ENCODE measurements around the gene METTL2A.
"Not testable (repeated sequence)": the region's sequence is repeated elsewhere in the genome, so short reads cannot be mapped to it uniquely, and the experiment has no call there.

Gene METTL2A

DNA sequence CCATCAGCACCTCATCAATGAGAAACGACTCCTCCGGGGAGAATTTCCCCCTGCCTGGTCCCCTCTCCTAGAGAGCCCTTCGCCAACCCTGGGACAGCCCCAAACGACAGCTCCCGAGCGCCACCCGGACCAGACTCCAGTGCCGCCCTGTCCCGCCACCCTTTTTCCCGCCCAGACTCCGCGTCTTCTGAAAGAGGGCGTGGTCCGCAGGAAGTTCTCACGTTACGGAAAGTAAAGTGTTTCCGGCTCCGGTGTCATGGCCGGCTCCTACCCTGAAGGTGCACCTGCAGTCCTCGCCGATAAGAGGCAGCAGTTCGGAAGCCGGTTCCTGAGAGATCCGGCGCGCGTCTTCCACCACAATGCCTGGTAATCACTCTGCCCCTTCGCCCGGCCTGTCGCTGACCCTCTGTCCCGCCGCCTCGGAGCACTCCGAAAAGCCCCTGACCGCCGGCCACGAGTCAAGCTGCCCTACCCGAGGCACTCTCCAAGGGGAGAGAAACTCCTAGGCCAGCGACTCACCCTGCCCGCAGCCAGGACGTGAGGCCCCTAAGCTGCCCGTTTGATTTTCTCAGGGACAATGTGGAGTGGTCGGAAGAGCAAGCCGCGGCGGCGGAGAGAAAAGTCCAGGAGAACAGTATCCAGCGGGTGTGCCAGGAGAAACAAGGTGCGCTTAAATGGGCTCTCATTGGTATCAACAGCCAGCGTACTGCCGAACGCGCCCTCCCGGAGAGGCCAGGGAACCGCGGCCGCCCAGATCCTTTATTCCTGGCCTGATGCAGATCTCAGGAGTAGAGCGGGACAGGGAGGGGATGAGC lies at the start of gene METTL2A:
Gene METTL2A (plus strand): TSS at position 251 of the 815 bp plus-strand sequence. CDS start 6 bp downstream, at position 257.
- peak; percentile 93 for DNase-seq

DNA sequence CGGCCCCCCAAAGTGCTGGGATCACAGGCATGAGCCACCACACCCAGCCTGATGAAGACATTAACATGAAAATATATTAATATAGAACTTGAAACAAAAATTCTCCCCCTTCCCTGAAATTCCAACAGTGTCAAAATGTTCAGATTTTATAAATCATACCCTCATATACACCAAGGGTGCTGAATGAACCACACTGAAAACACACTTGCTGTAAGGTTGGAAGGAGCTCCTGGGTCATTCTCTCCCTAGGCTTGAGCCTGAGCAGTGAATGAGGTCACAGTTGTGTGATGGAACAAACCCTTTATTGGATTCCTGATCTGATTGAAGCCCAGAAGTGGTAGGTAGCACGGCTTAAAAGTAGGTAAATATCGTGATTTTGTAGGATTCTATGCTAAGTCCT lies 43.4 kb upstream of the METTL2A start, which contains the start of gene EFCAB3:
Gene EFCAB3 (plus strand): TSS at position 301 of the 400 bp plus-strand sequence. CDS start 2,427 bp downstream, outside the sequence.
- no peak for DNase-seq

DNA sequence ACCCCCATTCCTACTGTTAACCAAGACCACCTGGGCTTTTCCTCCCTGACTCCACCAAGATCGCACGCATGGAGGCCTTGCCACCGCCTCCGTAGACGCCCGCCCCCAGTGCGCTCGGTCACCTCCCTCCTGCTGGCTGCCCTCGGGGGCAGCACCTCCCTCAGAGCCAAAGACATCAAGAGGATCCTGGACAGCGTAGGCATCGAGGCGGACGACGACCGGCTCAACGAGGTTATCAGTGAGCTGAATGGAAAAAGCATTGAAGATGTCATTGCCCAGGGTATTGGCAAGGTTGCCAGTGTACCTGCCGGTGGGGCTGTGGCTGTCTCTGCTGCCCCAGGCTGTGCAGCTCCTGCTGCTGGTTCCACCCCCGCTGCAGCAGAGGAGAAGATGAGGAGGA lies 42.1 kb upstream of the METTL2A start:
- no peak for DNase-seq

DNA sequence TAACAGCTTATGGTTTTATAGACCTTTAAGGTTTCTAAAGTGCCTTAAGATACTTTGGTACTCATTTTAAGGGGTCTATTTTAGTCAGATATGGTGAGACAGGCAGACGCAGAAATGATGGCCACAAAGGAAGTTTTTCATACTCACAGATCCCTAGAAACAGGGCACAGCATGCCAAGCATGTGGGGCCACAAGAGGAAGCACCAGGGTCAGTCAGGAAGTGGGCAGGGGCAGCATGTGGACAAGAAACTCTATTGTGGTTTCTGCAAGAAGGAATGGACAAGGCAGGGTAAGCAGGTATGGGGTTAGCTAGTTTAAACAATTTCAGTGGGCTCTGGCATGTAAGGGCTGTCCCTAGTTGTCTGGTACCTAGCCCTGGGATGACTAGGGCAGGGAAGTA lies 34.8 kb upstream of the METTL2A start:
- no peak for DNase-seq

DNA sequence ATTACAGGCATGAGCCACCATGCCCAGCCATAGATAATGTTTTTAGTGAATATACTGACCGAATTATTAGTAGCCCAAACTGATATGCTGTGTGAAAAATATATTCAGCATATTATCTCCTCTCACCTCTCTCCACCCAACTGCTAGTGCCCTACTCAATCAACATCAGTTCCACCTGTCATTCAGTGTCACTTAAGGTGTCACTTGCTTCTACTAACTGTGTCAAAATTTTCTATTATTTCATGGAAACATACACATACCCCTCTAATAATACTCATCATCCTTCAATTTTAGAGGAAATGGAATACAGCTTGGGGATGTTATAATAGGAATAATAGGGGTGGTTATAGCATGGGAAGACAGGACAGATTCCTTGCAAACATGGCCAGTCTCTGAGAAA lies 30.8 kb upstream of the METTL2A start:
- DNase-seq = no peak

DNA sequence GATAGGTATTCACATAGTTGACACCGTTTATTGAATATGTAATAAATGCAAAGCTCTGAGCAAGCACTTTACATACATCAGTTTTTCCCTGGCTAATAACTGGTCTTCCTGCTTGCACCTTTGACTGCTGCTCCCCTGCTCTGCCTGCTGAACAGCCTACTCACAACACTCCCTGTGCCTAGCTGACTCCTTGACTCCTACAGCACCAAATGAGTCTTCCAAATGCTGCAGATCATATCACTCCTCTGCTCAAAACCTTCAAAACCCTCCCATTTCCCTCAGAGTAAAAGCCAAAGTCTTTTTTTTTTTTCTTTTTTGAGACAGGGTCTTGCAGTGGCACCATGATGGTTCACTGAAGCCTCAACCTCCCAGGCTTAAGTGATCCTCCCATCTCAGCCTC lies 24.8 kb upstream of the METTL2A start:
- no peak for DNase-seq

- DNase-seq = no peak
Observed at GRCh38 chr17:62405451-62405850, 18.2 kb upstream of the METTL2A start.

DNA sequence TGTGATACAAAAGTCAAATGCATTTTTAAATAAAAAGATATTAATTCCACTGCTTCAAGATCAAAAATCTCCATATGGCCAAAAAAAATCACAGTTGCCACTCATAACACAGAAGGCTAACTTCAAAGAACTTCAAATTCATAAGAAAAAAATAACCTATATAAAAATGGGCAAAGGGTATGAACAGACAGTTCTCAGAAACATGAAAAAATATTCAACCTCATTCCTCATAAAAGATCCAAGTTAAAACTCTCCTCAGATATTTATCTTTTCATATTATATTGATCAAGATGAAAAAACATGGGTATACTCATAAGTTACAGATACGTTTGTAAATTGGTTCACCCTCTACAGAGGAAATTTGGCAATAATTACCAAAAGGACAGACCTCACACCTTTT lies 10.6 kb upstream of the METTL2A start:
- DNase-seq = not testable (repeated sequence)

- not testable (repeated sequence) for DNase-seq
Observed at GRCh38 chr17:62426214-62426613, 2.5 kb downstream of the METTL2A start.

- DNase-seq = not testable (repeated sequence)
Observed at GRCh38 chr17:62435251-62435650, 11.6 kb downstream of the METTL2A start.

DNA sequence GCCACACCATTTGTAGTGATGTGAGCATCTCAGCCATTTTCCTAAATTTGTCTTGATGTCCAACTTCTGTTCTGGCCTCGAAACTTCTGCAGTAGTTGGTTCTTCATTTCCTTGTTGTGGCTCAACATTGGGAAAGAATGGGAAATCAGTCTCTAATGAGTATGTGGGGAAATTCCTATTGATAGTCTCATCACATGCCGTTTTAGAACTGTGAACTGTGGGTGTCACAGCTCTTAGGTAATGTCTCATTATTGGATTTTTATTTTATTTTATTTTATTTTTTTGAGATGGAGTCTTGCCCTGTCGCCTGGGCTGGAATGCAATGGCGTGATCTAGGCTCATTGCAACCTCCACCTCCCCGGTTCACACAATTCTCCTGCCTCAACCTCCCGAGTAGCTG lies 17.5 kb downstream of the METTL2A start:
- not testable (repeated sequence) for DNase-seq

DNA sequence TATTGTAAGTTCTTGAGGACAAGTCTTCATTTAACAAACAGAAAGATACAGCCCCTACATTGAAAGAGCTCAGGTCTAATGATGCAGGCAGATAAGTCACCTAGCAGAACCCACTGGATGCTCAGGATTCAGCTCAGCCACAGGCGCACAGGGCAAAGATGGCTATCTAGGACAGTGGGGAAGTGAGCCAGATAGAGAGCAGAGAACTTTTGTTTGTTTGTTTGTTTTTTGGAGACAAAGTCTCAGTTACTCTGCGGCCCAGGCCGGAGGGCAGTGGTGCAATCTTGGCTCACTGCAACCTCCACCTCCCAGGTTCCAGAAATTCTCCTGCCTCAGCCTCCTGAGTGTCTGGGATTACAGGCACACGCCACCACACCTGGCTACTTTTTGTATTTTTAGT lies 20.4 kb downstream of the METTL2A start:
- no peak for DNase-seq

DNA sequence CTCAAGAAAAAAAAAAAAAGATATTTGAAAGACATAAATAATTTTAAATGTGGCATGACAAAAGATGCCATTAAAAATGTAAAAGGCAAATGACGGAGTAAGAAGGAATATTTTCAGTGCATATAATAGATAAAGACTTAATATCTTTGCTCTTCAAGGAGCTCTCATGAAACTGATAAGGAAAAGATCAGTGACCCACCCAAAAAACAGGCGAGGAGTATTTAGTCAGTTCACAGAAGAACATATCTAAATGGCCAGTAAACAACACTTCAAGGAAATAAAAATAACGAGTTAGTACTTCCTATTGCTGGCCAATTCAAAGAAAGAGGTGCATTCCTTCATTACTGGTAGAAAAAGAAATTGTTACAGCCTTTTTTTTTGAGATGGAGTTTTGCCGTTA lies 22.1 kb downstream of the METTL2A start:
- DNase-seq = not testable (repeated sequence)

- not testable (repeated sequence) for DNase-seq
Observed at GRCh38 chr17:62452195-62452594, 28.5 kb downstream of the METTL2A start.

GRCh38 chr17:62453041-62453440 lies 29.3 kb downstream of the METTL2A start:
- not testable (repeated sequence) for DNase-seq

DNA sequence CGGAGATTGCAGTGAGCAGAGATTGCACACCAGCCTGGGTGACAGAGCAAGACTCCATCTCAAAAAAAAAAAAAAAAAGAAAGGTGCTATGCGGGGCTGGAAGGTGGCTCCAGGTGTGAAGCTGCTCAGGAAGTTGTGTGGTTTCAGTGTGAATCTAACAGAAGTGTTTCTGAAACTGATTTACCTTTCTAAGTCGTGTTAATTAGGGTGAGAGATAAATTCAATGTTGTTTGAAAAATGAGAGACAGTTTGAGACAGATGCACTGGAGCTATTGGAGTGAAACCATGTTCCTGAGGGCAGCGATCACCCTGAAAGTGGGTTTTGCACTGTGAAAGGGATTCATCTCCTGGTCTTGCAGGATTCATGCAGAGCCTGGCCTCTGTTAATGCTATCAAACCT lies 30.0 kb downstream of the METTL2A start:
- DNase-seq = not testable (repeated sequence)

- DNase-seq = not testable (repeated sequence)
Observed at GRCh38 chr17:62454111-62454510, 30.4 kb downstream of the METTL2A start.

DNA sequence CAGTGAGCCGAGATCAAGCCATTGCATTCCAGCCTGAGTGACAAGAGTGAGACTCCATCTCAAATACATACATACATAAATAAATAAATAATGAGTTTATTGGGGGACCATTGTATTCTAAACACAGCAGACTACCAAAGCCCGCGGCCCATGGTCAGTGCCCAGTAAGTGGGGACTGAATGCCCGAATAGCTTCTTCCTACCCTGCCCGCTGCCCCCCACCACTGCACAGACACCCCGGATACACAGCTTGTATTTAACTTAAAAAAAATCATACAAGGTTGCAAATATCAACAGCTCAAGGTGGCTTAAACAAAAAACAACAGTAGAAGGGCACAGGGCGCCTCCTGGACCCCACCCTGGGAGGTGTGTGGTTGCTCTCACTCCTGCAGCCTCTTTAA lies 32.3 kb downstream of the METTL2A start:
- DNase-seq = no peak

DNA sequence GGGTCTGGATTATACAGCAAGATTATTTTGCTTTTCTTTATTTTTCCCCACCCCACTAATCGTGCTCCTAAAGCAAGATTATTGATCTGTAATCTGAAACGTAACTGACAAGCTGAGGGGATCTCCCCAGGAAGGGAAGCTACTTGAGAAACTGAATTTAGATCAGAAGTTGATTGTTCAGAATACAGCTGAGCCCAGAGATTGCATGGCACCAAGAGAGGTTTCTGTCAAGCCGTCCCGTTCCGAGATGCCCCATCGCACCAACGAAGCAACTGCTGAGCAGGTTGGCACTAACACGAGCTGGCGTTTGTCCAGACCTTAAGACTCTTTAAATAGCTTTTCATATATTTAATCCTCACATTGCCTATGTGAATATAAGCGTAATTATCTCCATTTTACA lies 34.8 kb downstream of the METTL2A start:
- DNase-seq = not testable (repeated sequence)

DNA sequence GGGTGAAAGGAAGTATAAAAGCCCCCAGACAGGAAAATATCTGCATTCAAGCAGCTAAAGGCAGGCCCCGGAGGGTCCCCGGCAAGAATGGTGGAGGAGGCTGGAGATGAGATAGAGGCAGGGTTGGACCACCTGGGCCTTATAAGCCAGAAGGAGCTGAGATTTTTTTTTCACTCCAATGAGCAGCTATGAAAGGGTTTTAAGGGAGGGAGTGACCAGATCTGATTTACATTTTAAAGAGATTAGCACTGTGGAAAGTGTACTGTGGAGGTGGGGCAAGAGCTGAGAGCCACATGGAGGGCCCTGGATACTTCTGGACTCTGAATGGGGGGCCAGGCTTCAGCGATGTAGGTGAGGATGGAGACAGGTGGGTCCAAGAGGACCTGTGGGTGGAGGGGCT lies 40.7 kb downstream of the METTL2A start:
- not testable (repeated sequence) for DNase-seq

GRCh38 chr17:62465271-62465670 lies 41.6 kb downstream of the METTL2A start:
- not testable (repeated sequence) for DNase-seq

DNA sequence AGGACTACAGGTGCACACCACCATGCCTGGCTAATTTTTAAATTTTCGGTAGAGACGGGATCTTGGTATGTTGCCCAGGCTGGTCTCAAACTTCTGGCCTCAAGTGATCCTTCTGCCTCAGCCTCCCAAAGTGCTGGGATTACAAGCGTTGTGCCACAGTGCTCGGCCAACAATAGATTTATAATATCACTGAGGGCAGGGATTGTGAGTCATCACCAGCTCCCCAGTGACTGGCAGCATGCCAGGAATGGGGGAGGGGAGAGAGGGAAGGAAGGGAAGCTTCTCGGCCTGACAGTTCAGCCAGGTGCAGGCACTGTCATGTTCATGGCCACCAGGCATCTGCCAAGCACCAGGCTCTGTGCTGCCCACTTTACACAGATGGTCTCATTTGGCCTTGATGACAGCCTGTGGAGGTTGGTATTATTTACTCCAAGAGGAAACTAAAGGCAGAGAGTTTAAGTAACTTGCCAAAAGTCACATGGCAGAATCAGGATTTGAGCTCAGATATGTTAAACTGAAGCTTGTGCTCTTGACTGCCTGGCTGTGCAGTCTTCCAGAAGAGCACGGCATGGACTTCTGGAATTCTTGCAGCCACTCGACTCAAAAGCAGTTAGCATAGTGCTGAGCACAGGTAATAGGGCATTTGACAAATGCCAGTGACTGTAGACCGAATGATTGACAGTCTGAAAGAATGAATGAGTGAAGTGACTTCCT lies 47.1 kb downstream of the METTL2A start:
- peak; percentile 60 for DNase-seq

DNA sequence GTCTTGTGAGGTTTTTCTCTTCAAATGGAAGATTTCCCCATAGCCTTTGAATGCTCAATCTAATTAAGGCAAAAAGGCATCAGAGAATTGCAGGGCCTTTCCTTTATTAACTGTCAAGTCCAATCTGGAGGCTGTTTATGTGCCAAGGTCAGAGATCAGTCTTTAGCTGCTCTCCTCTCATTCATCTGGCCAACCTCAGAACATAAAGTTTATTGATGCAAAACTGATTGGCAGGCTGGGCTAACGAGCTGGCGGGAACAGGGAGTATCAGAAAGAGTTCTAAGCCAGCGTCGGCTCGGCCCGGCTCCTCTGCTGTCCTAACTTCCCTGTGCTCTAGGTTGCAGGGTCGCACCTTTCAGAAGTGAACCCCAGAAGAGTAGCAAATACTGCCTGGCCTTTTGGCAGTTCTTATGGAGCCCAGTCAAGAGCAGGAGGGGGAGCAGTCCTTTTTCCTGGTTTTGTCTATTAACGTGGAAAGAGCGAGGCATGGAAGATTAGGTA lies 47.7 kb downstream of the METTL2A start:
- not testable (repeated sequence) for DNase-seq

Data from stimulated activated CD4-positive, alpha-beta T cell treated with anti-CD3 and anti-CD28 coated beads, Interleukin-1b, Interleukin-23, amount 100 ng/mL, for 48 hours (primary cell).